ENCODE data around the gene RAC3. TPM values are rescaled to one million over a fixed set of nuclear protein-coding genes. Genes with fewer than 3 reads are reported as not detected.
A peak's percentile ranks its signal among the peaks of the same experiment; 100 is the strongest.
"Not testable (repeated sequence)": the region's sequence is repeated elsewhere in the genome, so short reads cannot be mapped to it uniquely, and the experiment has no call there.

Gene RAC3
- total RNA-seq, 1 experiment from 2014 or later: 120 TPM

DNA sequence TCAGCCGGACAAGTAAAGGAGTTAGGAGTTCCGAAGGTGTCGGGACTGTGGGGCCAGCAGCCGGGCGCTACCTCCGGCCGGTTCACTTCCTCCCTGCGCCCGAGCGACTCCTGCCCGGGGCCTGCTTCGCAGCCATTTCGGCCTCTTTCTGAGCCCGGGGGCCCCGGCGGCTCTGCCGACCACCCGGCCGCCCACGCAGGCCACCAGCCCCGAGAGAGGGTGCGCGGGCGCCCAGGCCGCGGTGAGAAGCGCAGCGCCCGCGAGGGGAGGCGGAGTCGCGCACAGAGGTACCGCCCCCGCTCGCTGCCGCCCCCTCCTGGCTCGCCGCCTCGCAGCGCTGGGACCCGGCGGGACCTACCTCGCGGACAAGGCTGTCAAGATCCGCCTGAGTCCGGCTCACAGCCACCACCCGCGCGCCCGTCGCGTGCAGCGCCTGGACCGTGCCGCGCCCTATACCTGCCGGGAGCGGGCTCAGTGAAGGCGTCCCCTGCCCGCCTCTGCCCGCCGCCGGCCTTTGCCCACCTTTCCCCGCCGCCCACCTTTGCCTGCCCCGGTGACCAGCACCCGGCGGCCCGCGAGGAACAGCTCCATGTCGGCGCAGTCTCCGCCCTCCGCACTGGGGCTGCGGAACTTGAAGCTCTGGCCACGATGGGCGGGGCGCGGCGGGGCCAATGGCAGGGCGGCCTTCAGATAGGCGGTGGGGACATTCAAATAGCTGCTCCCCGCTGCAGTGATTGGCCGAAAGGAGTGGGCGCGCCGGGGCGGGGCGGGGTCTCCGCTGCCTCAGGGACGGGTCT is 5.8 kb downstream of the RAC3 start, which contains the start of gene DCXR (continued):
- TF ChIP-seq, protein P1, sequence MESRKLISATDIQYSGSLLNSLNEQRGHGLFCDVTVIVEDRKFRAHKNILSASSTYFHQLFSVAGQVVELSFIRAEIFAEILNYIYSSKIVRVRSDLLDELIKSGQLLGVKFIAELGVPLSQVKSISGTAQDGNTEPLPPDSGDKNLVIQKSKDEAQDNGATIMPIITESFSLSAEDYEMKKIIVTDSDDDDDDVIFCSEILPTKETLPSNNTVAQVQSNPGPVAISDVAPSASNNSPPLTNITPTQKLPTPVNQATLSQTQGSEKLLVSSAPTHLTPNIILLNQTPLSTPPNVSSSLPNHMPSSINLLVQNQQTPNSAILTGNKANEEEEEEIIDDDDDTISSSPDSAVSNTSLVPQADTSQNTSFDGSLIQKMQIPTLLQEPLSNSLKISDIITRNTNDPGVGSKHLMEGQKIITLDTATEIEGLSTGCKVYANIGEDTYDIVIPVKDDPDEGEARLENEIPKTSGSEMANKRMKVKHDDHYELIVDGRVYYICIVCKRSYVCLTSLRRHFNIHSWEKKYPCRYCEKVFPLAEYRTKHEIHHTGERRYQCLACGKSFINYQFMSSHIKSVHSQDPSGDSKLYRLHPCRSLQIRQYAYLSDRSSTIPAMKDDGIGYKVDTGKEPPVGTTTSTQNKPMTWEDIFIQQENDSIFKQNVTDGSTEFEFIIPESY (IDR thresholded peaks at IDR 0.05; ENCODE audit: extremely low read depth, insufficient replicate concordance, low read length): peak; percentile 46

DNA sequence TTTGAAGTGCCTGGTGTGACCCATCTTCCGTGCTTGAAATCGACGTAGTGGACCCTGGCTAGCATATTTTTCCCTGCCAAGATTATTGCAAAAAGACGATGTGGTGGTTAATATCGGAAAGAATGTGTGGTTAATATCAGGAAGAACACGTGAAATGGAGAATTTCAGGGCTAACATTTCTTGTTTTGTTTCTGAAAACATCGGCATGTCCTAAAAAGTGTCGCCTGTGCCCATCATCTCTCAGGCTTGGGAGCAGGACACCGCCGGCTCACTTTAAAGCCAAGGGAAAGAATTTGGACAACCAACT is 6.4 kb downstream of the RAC3 start:
- POLR2A ChIA-PET: interaction anchor here (0.7 to 1.5 kb wide), 8 partner anchors 9 to 165 kb away, joined by 3 to 8 read pairs (median 4); partner anchors contain the start of genes CENPX, FASN, LRRC45 and PYCR1
- H2AFZ ChIP-seq (ENCODE audit: low read depth, low read length, poor library complexity, severe bottlenecking): peak overlapping the region; percentile 49

DNA sequence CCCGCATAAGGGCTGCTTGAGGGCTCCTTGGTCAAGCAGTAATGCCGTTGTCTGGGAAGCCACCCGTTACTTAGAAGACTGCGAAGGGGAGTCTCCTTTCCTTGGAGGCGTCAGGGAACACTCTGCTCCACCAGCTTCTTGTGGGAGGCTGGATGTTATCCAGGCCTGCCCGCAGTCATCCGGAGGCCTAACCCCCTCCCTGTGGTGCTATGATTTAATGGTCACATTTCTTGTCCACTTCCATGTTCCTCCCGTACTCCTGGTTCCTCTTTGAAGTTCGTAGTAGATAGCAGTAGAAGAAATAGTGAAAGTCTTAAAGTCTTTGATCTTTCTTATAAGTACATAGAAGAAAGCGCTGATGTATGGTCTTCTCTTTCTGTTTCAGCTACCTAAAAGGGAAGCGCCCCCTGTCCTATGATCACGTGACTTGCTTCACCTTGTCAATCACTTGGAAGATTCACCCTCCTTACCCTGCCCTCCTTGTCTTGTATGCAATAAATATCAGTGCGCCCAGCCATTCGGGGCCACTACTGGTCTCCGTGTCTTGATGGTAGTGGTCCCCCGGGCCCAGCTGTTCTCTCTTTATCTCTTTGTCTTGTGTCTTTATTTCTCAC is 7.4 kb downstream of the RAC3 start:
- Histone ChIP-seq H3K4me1 (ENCODE audit: control insufficient read depth in 1 of 2, insufficient read depth in 2 of 2, low read length in 2 of 2) (peaks cover 13 to 35% of the 10 kb centered on the region in 2 experiments), H3K79me2 (ENCODE audit: insufficient read depth, low read length) (peaks cover 18% of the 10 kb centered on the region; the same call in 1 of the 2 replicates), H3K36me3 (ENCODE audit: control insufficient read depth in 1 of 2, insufficient read depth in 2 of 2, low read length in 2 of 2) (peaks cover 0 to 12% of the 10 kb centered on the region in 2 experiments; a peak in 1 of 4 replicates)
- H3K9me3 ChIP-seq (ENCODE audit: control insufficient read depth in 1 of 2, insufficient read depth in 1 of 2, low read depth in 1 of 2, low read length in 2 of 2); H3K27ac ChIP-seq (ENCODE audit: low read depth, low read length); H3K27me3 ChIP-seq (ENCODE audit: insufficient read depth, low read length); H3K4me2 ChIP-seq (ENCODE audit: low read length); H3K9ac ChIP-seq (ENCODE audit: low read length); ATAC-seq; DNase-seq (ENCODE audit: low read depth, low spot score); H3K9me2 ChIP-seq (ENCODE audit: insufficient read depth); H2AFZ ChIP-seq (ENCODE audit: low read depth, low read length, poor library complexity, severe bottlenecking); POLR2A ChIA-PET; H3K4me3 ChIP-seq (replicated peaks in 1 of 2; ENCODE audit: low read depth in 1 of 2, low read length in 2 of 2); H4K20me1 ChIP-seq (ENCODE audit: insufficient read depth); BruUV-seq (replicated peaks); RAD21 ChIA-PET (ENCODE audit: low non-redundant PET in 1 of 2, low total read pairs in 2 of 2, uncharacterized antibody in 2 of 2, unreplicated experiment in 2 of 2): not testable (repeated sequence)
- intact Hi-C loops (cut with micrococcal nuclease): loop anchor here (10.0 kb wide), 2 partner anchors 256 to 376 kb away; partner anchors contain the start of genes HEXD and OGFOD3
- CTCF ChIA-PET: interaction anchor here (1.6 kb wide), 1 partner anchor 111 kb away, joined by 5 read pairs; the partner anchor contains the start of gene MAFG

More for the DNA sequence above, 6.4 kb downstream of the RAC3 start:
- Histone ChIP-seq H3K9ac (ENCODE audit: low read length) (peak overlapping the region; percentile 94; the same call in 1 of the 2 replicates), H3K27ac (ENCODE audit: low read depth, low read length) (peak overlapping the region; percentile 91), H3K27me3 (ENCODE audit: insufficient read depth, low read length) (no peaks in the 10 kb centered on the region), H3K79me2 (ENCODE audit: insufficient read depth, low read length) (peaks cover 20% of the 10 kb centered on the region; the same call in 1 of the 2 replicates), H3K4me2 (ENCODE audit: low read length) (peak overlapping the region; percentile 95), H3K9me3 (ENCODE audit: control insufficient read depth in 1 of 2, insufficient read depth in 1 of 2, low read depth in 1 of 2, low read length in 2 of 2) (no peaks in the 10 kb centered on the region), H3K4me1 (ENCODE audit: control insufficient read depth in 1 of 2, insufficient read depth in 2 of 2, low read length in 2 of 2) (peaks cover 15 to 42% of the 10 kb centered on the region in 2 experiments), H3K4me3 (replicated peaks in 1 of 2; ENCODE audit: low read depth in 1 of 2, low read length in 2 of 2) (peak overlapping the region; percentile 30 to 92), H3K9me2 (ENCODE audit: insufficient read depth) (no peaks in the 10 kb centered on the region), H3K36me3 (ENCODE audit: control insufficient read depth in 1 of 2, insufficient read depth in 2 of 2, low read length in 2 of 2) (peaks cover 0 to 12% of the 10 kb centered on the region in 2 experiments; a peak in 1 of 4 replicates), H4K20me1 (ENCODE audit: insufficient read depth) (no peaks in the 10 kb centered on the region)
- ATAC-seq (no peak), DNase-seq (ENCODE audit: low read depth, low spot score) (no peak)
- no TSS peak for BruUV-seq (replicated peaks)
- CTCF ChIA-PET: interaction anchor here (0.5 to 4.8 kb wide), 20 partner anchors 9 to 733 kb away, joined by 3 to 57 read pairs (median 4); partner anchors contain the start of genes CENPX, FASN, GPS1 and LRRC45
- RAD21 ChIA-PET (ENCODE audit: low non-redundant PET in 1 of 2, low total read pairs in 2 of 2, uncharacterized antibody in 2 of 2, unreplicated experiment in 2 of 2): interaction anchor here (1.0 to 1.1 kb wide), 2 partner anchors 15 to 78 kb away, joined by 10 to 11 read pairs; partner anchors contain the start of genes CENPX (in 1 of the 2) and LRRC45 (in 1 of the 2)
- intact Hi-C loops (cut with micrococcal nuclease): loop anchor here (2.0 to 10.0 kb wide), 3 partner anchors 61 to 377 kb away; partner anchors contain the start of genes FASN, HEXD and OGFOD3
- no peak for TF ChIP-seq FOSL1 (IDR thresholded peaks at IDR 0.05; ENCODE audit: low read depth)
- TF ChIP-seq POLR2A (IDR thresholded peaks at IDR 0.05; ENCODE audit: borderline replicate concordance, extremely low read depth, insufficient read depth, insufficient read length): no peak
- TF ChIP-seq CBX3 (IDR thresholded peaks at IDR 0.05; ENCODE audit: low read depth): no peak
- TF ChIP-seq TCF7L2 (IDR thresholded peaks at IDR 0.05; ENCODE audit: borderline replicate concordance, extremely low read depth, insufficient read depth, insufficient read length): peak; percentile 93
- TF ChIP-seq, protein P2, sequence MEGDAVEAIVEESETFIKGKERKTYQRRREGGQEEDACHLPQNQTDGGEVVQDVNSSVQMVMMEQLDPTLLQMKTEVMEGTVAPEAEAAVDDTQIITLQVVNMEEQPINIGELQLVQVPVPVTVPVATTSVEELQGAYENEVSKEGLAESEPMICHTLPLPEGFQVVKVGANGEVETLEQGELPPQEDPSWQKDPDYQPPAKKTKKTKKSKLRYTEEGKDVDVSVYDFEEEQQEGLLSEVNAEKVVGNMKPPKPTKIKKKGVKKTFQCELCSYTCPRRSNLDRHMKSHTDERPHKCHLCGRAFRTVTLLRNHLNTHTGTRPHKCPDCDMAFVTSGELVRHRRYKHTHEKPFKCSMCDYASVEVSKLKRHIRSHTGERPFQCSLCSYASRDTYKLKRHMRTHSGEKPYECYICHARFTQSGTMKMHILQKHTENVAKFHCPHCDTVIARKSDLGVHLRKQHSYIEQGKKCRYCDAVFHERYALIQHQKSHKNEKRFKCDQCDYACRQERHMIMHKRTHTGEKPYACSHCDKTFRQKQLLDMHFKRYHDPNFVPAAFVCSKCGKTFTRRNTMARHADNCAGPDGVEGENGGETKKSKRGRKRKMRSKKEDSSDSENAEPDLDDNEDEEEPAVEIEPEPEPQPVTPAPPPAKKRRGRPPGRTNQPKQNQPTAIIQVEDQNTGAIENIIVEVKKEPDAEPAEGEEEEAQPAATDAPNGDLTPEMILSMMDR (IDR thresholded peaks at IDR 0.05 in 2 of 3, conservative IDR thresholded peaks at IDR 0.05 in 1 of 3; ENCODE audit: borderline replicate concordance in 1 of 3, insufficient read depth in 1 of 3, low read depth in 2 of 3, low read length in 2 of 3): no peak
